GM19468 (cell line): ENCODE results near the gene ZIC1.

Experiments used
- ATAC-seq: cut with Tn5 transposase; IDR thresholded peaks from one replicate; pipeline ENCODE4 v1.9.1; 2021; ENCODE audit warnings: mild to moderate bottlenecking, moderate library complexity, moderate number of reproducible peaks; ENCODE audit not compliant: unreplicated experiment; ENCODE audit errors: extremely low read depth

ZIC1 gene

GRCh38 chr3:147379651-147380050 lies 29.5 kb upstream of the ZIC1 start:
- no peak for ATAC-seq

- ATAC-seq, result no peak
Measured at GRCh38 chr3:147380387-147380951, 28.7 kb upstream of the ZIC1 start.

GRCh38 chr3:147380977-147381376 lies 28.2 kb upstream of the ZIC1 start:
- no peak for ATAC-seq

DNA sequence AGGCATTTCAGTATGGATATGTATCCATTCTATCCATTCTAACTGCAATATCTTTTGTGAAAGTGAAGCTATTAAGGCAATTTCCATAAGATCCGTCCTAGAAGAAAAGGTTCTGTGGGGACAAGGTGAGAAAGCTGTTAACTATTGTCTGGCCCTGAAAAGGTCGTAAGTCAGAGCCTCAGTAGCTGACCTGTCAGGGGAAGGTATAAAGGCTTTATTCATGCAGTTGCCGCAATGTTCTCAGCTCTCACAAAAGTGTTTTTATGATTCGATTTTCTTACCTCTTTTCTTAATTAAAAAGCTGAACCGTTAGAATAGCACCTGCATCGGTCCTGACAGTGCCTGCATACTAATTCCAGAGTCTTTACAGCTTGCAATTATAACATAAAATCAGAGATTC lies 27.6 kb upstream of the ZIC1 start:
- no peak for ATAC-seq

- ATAC-seq, result no peak
Measured at GRCh38 chr3:147383617-147384016, 25.5 kb upstream of the ZIC1 start.

DNA sequence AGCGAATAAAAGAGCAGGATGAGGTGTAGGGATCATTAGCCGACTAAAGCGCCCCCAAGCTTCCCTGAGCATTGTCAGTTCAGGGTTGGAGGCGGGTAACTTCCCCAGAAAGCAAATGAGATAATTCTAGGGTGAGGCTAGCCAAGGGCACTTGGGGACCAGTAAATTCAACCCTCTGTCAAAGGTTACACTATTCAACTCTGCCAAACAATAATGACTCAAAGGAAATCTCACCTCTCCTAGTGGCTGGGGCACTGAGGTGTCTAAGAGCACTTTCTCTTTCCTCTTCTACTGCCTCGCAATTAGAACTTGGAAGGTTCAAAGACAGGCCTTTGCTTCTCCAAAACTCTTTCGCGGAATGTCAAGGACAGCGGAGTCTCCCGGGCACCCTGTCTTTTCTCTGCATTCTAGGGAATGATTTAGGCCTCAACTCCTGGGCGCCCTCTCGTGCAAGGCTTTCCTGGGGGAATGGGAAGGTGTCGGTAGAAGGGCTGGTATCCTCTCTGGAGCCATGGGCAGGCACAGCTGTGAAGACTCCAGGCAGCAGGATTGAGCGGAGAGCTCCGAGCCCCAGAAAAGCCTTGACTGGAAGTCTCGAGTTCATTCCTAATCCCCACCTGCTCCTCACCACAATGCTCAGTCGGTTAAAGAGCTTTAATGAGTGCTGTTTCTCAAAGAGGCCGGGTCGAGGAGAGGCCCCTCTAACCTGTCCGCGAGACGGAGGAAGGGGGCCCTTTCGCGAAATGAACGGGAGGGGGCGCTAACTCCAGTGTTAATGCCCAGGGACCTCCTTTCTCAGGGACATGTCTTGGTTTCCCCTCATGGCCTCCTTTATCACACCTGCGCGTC lies 24.7 kb upstream of the ZIC1 start:
- ATAC-seq, result no peak

DNA sequence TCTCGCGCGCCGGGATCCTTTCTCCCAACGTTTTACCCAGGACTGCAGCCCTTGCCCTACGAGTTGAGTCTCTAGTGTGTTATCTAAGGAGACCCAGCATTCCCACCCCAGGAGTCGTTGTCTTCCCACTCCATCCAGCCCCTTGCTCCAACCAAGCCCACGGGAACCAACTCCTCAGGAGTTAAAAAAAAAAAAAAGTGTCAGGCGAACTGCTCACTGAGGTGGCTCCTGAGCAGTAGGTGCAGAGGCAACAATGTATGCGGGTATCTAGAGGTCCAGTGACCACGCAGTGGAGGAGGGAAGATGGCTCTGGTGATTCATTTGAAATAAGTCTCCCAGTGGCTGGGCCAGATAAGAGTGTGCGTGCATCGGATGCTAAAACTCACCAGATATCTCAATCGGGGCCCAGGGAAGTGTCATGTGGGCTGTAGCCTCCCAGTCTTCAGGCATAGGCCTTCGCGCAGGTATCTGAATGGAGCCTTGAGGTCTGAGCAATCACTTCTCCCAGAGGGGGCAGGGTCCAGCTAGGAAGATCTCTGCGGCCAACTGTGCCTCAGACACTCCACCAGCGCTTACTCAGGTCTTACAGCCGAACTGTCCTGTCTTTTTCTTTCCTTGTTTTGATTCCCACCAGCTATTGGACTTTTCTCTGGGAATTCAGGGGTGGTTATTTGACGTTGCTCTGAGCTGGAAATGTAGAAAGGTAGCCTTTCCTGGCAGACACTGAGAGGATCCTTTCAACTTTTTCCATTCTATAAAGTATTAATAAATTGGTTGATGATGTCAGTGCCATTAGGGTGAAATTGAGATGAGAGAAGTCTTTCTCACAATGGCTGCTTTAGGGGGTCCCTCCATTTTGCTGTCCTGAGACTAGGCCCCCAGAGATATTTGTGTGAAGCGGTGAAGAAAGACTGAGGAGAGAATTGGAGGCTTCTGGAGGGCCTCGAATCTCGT lies 23.8 kb upstream of the ZIC1 start:
- no peak for ATAC-seq

GRCh38 chr3:147387291-147387884 lies 21.8 kb upstream of the ZIC1 start:
- no peak for ATAC-seq

GRCh38 chr3:147387885-147388699 lies 21.1 kb upstream of the ZIC1 start:
- ATAC-seq, result no peak

DNA sequence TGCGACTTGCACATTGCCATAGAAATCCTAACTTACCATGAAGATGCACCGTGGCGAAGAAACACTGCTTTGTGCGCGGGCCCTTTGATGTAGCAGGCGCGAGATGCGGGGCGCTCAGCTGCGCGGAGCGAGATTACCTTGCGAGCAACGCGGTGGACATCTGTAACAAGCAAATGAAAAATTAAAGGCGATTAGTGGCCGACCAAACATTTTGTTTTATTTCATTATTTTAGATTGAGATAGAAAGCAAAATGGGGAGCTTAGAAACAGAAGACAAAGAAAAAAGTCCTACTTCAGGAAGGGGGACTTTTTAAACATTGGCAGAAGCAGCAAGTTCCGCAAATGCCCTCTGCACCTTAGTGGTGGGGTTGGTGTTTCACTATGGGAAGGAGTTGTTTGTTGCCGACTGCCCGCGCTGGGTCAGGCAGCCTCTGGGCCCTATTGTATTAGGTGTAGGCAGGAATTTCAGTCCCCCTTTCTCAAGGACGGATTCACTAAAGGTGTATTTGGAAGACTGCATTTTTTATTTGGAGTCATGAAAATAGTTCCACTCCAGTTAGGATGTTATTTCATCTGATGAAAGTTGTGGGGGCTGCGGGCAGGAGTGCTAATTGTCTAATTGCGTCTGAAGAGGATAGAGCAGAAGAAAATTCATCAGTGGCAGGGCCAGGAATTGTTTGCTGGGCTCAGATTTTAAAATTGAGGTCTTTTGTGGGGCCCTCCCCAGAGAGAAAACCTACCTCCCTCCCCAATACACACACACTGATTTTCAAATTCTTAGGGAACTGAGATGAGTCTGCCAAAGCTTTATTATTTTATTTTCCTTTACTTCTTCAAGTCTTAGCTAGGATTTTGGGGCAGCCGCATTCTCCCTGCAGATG lies 20.2 kb upstream of the ZIC1 start:
- no peak for ATAC-seq

DNA sequence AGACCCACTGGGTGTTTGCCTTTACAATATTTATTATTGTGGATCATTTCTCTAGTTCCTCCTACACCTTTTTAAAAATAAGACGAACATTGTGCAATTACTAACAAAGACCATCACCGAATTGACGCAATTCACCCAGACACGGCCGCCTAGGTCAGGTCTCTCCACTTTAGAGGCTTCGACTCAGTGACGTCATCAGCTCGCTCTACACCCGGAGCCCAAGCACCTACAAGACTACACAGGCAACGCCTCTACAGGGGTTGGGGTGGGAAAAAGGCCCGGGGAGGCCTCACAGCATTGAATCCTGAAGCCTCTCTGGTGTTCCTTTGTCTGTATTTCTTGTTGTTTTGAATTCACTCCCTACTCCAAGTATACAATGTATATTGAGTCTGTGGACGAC lies 19.4 kb upstream of the ZIC1 start:
- no peak for ATAC-seq

GRCh38 chr3:147390589-147391569 lies 18.3 kb upstream of the ZIC1 start:
- no peak for ATAC-seq

DNA sequence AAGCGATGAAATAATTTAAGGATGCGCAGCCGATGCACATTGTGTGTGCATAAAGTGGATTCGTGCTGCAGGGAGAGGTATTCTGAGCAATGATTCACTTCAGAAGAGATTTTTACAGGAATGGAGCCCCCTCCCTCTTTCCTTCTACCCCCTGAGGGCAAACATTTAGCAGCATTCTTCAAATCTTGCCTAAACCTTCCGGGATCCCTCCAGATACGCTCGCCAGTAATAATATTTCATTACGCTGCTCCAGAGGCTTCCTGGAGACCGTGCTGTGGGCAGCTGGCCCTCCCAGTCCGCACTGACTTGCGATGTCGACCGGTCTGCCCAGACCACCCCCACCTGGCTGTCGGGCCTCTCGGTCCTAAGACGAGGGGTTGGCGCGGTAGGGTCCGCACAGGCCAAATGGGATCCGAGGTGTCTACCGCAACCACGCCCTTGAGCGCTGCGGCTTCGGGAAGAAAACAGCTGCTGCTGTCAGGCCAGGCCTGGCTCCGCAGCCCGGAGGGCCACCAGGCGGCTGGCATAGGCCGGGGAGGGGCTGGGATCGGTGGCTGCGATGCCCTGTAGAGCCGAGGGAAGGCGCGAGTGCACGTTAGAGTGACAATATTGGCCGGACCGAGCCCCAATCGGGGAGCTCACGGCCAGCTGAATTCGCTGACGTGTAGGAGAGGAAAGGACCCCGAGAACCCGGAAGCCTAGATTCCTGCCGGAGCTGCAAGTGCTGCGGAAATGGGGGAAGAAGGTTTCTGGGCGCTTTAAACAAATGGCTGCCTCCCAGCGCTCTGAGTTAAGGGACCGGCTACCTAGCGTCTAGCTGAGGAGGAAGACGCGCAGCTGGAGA lies 17.2 kb upstream of the ZIC1 start:
- ATAC-seq, result no peak

DNA sequence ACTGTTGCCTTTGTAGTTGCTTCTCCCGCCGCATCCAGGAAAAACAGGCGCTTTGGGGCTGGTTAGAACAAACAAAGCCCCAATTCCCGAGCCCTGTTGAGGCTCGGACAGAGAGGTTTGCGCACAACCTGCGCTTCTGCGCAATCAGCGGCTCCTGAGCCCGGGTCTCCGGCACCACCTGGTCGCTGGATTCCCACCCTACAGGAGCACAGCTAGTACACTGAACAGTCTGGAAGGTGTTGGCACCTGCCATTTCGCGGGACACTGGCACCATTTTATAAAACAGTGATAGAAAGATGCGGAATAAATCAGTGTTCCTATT lies 16.6 kb upstream of the ZIC1 start:
- no peak for ATAC-seq

DNA sequence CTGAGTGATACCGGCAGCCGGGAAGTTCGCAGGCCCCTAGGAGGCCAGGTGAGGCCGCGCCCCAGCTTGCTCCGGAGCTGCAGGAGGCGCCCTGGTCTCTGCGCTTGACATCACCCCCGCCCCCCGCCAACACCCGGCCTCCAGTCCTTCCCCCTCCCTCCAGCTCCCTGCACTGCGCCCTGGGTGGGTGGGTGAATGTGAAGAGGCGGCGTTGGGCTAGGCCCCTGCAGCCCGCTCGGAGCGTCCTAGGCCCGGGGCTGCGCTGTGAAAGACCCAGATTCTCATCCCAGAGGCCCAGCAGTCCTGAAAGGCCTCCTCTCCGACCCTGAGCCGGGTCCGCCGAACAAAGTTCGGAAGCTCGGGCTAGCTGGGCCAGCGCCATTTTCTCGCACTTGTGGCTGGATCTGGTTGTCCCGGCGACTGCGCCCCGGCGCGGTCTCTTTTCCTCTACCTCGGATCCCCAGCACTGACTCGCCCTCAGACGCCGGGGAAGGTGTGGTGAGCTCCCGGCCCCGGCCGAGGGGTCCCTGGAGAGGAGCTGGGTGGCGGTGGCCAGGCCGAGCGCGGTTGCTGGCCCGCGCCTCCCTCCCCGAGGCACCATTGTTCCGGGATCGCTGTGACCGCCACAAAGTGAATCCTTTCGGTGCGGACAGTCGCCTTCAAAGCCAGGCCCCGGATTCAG lies 15.8 kb upstream of the ZIC1 start:
- ATAC-seq, result no peak
